IMR-90 (cell line): Measurements from ENCODE around the gene KCNQ1. TPM values are rescaled to one million over a fixed set of nuclear protein-coding genes. Genes with fewer than 3 reads are reported as not detected.

Experiments
- ATAC-seq: fragments of 200-7000 bp; cut with Tn5 transposase; 2 replicates; pipeline ENCODE4 v1.9.1; 2020; ENCODE audit warnings: low read depth, mild to moderate bottlenecking, moderate library complexity
- BruUV-seq: library from RNA; stranded (reverse); fragments of 400-500 nt; replicated peaks from 2 replicates; lab custom pipeline; 2021; lab: Mats Ljungman, UMichigan
- CTCF ChIA-PET: fragments of 300-600 bp; formaldehyde crosslinking; extraction: SDS; loops from one replicate; lab custom pipeline; 2021; ENCODE audit warnings: antibody characterized with exemption; lab: Yijun Ruan, JAX
- POLR2A ChIA-PET: fragments of 300-600 bp; sonication (Branson Sonifier 250); formaldehyde crosslinking; loops from one replicate; lab custom pipeline; 2022; ENCODE audit warnings: antibody characterized with exemption; ENCODE audit not compliant: unreplicated experiment; lab: Charles Lee
- DNase-seq: peaks from one replicate; pipeline ENCODE4 v3.0.0; 2013
- H2AFZ ChIP-seq: replicated peaks from 2 replicates; pipeline ENCODE3; 2013; ENCODE audit warnings: low read length, mild to moderate bottlenecking; ENCODE audit not compliant: poor library complexity
- H2AK5ac ChIP-seq: 2 replicates; pipeline ENCODE4 v1.6.1; 2013; ENCODE audit warnings: low read depth, low read length, inconsistent platforms
- H2AK9ac ChIP-seq: replicated peaks from 2 replicates; pipeline ENCODE3; 2013; ENCODE audit warnings: mild to moderate bottlenecking, low read depth, low read length, moderate library complexity; ENCODE audit not compliant: poor library complexity
- H2BK120ac ChIP-seq: 2 replicates; pipeline ENCODE4 v1.6.1; 2013; ENCODE audit warnings: low read depth, low read length, inconsistent platforms
- H2BK15ac ChIP-seq: 3 replicates; pipeline ENCODE4 v1.6.1; 2013; ENCODE audit warnings: low read depth, low read length, inconsistent platforms
- H2BK20ac ChIP-seq: 2 replicates; pipeline ENCODE4 v1.6.1; 2013; ENCODE audit warnings: low read depth, mild to moderate bottlenecking, inconsistent platforms, low read length, moderate library complexity
- H2BK5ac ChIP-seq: 2 replicates; pipeline ENCODE4 v1.6.1; 2013; ENCODE audit warnings: mild to moderate bottlenecking, low read depth, low read length, inconsistent platforms; ENCODE audit not compliant: poor library complexity, severe bottlenecking
- H3K14ac ChIP-seq: replicated peaks from 2 replicates; pipeline ENCODE4 v1.6.1; 2013; ENCODE audit warnings: low read depth, low read length, inconsistent platforms
- H3K18ac ChIP-seq: 2 replicates; pipeline ENCODE4 v1.6.1; 2013; ENCODE audit warnings: low read depth, low read length, control low read depth
- H3K23ac ChIP-seq: 2 replicates; pipeline ENCODE4 v1.6.1; 2013; ENCODE audit warnings: low read depth, low read length, inconsistent platforms
- H3K27ac ChIP-seq: 2 replicates; pipeline ENCODE4 v1.5.1; 2013; ENCODE audit warnings: mild to moderate bottlenecking, control low read depth, low read length; ENCODE audit not compliant: insufficient read depth
- H3K27me3 ChIP-seq: 2 replicates; pipeline ENCODE4 v1.6.1; 2013; ENCODE audit warnings: low read length; ENCODE audit not compliant: control insufficient read depth, insufficient read depth
- H3K36me3 ChIP-seq: 2 replicates; pipeline ENCODE4 v1.6.1; 2013; ENCODE audit warnings: low read length, mixed read lengths; ENCODE audit not compliant: control insufficient read depth, insufficient read depth
- H3K4ac ChIP-seq: 2 replicates; pipeline ENCODE4 v1.6.1; 2013; ENCODE audit warnings: low read depth, low read length, inconsistent platforms
- H3K4me1 ChIP-seq: 2 replicates; pipeline ENCODE4 v1.6.1; 2013; ENCODE audit warnings: low read length, mixed read lengths; ENCODE audit not compliant: control insufficient read depth, insufficient read depth
- H3K4me2 ChIP-seq: 2 replicates; pipeline ENCODE4 v1.6.1; 2013; ENCODE audit warnings: low read depth, mild to moderate bottlenecking, control low read depth, low read length, moderate library complexity
- H3K4me3 ChIP-seq: 2 replicates; pipeline ENCODE4 v1.5.1; 2013; ENCODE audit warnings: low read depth, mild to moderate bottlenecking, control low read depth, low read length, moderate library complexity; ENCODE audit not compliant: insufficient read depth
- H3K56ac ChIP-seq: 2 replicates; pipeline ENCODE4 v1.6.1; 2013; ENCODE audit warnings: low read length, inconsistent platforms; ENCODE audit not compliant: insufficient read depth; ENCODE audit errors: extremely low read depth
- H3K79me1 ChIP-seq, 2 experiments: 2 replicates each; pipeline ENCODE4 v1.6.1; 2013; ENCODE audit warnings: low read length in 2 of 2, inconsistent platforms in 1 of 2, low read depth in 1 of 2
- H3K9ac ChIP-seq: 2 replicates; pipeline ENCODE4 v1.6.1; 2013; ENCODE audit warnings: low read depth, low read length, control low read depth
- H3K9me1 ChIP-seq: 2 replicates; pipeline ENCODE4 v1.6.1; 2013; ENCODE audit warnings: low read length, inconsistent platforms; ENCODE audit not compliant: insufficient read depth
- H3K9me3 ChIP-seq: 2 replicates; pipeline ENCODE4 v1.6.1; 2013; ENCODE audit warnings: low read length; ENCODE audit not compliant: control insufficient read depth, insufficient read depth
- H4K20me1 ChIP-seq: 2 replicates; pipeline ENCODE4 v1.6.1; 2013; ENCODE audit warnings: low read length, inconsistent platforms; ENCODE audit not compliant: insufficient read depth
- H4K5ac ChIP-seq: 2 replicates; pipeline ENCODE4 v1.6.1; 2013; ENCODE audit warnings: mild to moderate bottlenecking, low read depth, low read length, control low read depth
- H4K8ac ChIP-seq, 2 experiments: 2 replicates each; pipeline ENCODE4 v1.6.1; 2013; ENCODE audit warnings: low read depth in 2 of 2, low read length in 2 of 2, control low read depth in 1 of 2, inconsistent platforms in 1 of 2
- H4K91ac ChIP-seq: 2 replicates; pipeline ENCODE4 v1.6.1; 2013; ENCODE audit warnings: low read depth, low read length, inconsistent platforms; ENCODE audit not compliant: insufficient read depth
- CHD1 ChIP-seq: IDR thresholded peaks from 2 replicates; pipeline ENCODE4 v1.6.1; 2012; ENCODE audit warnings: low read depth, low read length, improper control_type of control experiment
- MAZ ChIP-seq: IDR thresholded peaks from 2 replicates; pipeline ENCODE4 v1.6.1; 2012; ENCODE audit warnings: low read depth, mild to moderate bottlenecking, low read length, improper control_type of control experiment, moderate library complexity, borderline replicate concordance
- MXI1 ChIP-seq: IDR thresholded peaks from 2 replicates; pipeline ENCODE4 v1.6.1; 2012; ENCODE audit warnings: low read depth, mild to moderate bottlenecking, low read length, moderate library complexity, borderline replicate concordance
- RFX5 ChIP-seq: IDR thresholded peaks from 2 replicates; pipeline ENCODE4 v1.8.0; 2012; ENCODE audit warnings: low read depth, mild to moderate bottlenecking, low read length, moderate library complexity
- WGBS, 2 experiments: methylation state at CpG; one replicate each; pipeline versions ENCODE4 v1.1.5 to v1.1.7; 2013; ENCODE audit warnings: missing lambda C conversion rate in 2 of 2; ENCODE audit not compliant: insufficient read length in 1 of 2; ENCODE audit errors: extremely low coverage in 2 of 2; 5-methylcytosine and 5-hydroxymethylcytosine counted together
- dilution Hi-C: fragments of 300-500 bp; cut with HindIII; formaldehyde crosslinking; loops from one replicate; pipeline ENCODE4 v1.14.3; 2018; ENCODE audit warnings: low sequenced_read_pairs; ENCODE audit not compliant: unreplicated experiment
- in situ Hi-C: fragments of 300-500 bp; cut with MboI; formaldehyde crosslinking; loops from 3 replicates; pipeline ENCODE4 v1.14.3; 2019; ENCODE audit warnings: low sequenced_read_pairs, inconsistent platforms, mixed read lengths
- intact Hi-C: fragments of 100-400 bp; cut with micrococcal nuclease; formaldehyde crosslinking; loops from 2 replicates; pipeline ENCODE4 v1.10.0; 2022
- polyA plus RNA-seq, 3 experiments: library from polyadenylated mRNA; depleted of rRNA; stranded (reverse); fragments of >200 nt; gene quantifications; 2 replicates each; pipeline ENCODE4 v1.2.3, GENCODE V29; 2012; ENCODE audit warnings: low replicate concordance in 1 of 3
- total RNA-seq: library from RNA; depleted of rRNA; stranded (reverse); fragments of >200 nt; gene quantifications from 2 replicates; pipeline ENCODE4 v1.2.3, GENCODE V29; 2012

Gene KCNQ1
- total and polyA plus RNA-seq, 2 of the 4 experiments (the other 2 are of a cell fraction) = 0.07 TPM; not detected in 1

DNA sequence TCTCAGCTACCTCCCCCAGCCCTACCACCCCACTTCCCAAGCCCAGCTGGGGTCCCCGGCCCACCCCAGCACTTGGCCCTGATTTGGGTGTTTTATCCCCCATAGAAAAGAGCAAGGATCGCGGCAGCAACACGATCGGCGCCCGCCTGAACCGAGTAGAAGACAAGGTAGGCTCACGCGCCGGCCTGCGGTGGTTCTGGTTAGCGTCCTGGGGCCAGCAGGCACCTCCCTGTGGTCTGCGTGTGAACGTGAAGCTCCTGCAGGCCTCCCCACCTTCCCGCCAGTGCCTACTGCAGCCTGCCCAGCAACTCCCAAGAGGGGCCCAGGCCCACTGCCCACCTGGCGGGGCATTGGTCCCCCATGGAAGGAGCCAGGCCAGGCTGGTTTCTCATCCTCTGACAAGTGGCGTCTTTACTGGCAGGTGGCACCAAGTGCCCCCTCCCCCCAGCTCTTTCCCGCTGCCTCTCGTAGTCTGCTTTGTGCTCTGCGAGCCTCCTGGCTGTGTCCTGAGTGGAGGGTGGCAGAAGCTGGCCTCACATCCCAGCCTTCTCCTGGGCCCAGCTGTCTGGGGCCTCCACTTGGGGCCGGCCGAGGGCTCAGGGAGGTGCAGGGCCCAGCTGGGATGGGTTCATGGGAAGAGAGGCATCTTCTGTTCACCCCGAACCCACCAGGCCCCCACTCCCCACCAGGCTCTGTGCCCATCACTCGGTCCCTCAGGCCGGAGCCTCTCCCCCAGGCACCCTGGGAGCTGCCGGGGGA is 333.2 kb downstream of the KCNQ1 start:
- Histone ChIP-seq H3K27me3 (peaks cover 6% of the 10 kb centered on the region), H4K5ac (no peak overlapping the region), H3K9me1 (no peaks in the 10 kb centered on the region), H3K23ac (no peak overlapping the region), H3K56ac (no peak overlapping the region), H2BK5ac (no peak overlapping the region), H3K4me3 (no peak overlapping the region), H3K4me2 (0 out of 2 replicates have a peak overlapping the region, but pooled peaks have one; percentile 28), H2BK20ac (no peak overlapping the region), H3K9me3 (no peaks in the 10 kb centered on the region), H3K14ac (no peak overlapping the region), H2AK9ac (peak overlapping the region; percentile 67), H2AK5ac (peak overlapping the region; percentile 59; the same call in 1 of the 2 replicates), H4K91ac (no peak overlapping the region), H3K36me3 (no peaks in the 10 kb centered on the region), H4K8ac (no peak overlapping the region), H2BK15ac (no peak overlapping the region; the same call in 2 of the 3 replicates), H3K79me1 (no peaks in the 10 kb centered on the region), H3K27ac (no peak overlapping the region), H2AFZ (peak overlapping the region; percentile 89), H3K4ac (peak overlapping the region; percentile 40; the same call in 1 of the 2 replicates), H3K9ac (no peak overlapping the region), H3K4me1 (peaks cover 22% of the 10 kb centered on the region), H3K18ac (no peak overlapping the region), H2BK120ac (peak overlapping the region; percentile 56), H4K20me1 (no peaks in the 10 kb centered on the region; the same call in 1 of the 2 replicates)
- no peak for TF ChIP-seq MXI1
- no peak for TF ChIP-seq MAZ
- TF ChIP-seq RFX5 = no peak
- TF ChIP-seq CHD1 = no peak
- in situ Hi-C loops = no loop called here
- BruUV-seq = no TSS peak
- 91% methylated on average over 14 of the region's 27 CpGs; no CpG with 5 or more reads in 1 of the 2 experiments for WGBS, 2 experiments
- dilution Hi-C loops = no loop called here
- intact Hi-C loops = no loop called here
- ChIA-PET POLR2A (no interaction called here), CTCF (no interaction called here)
- DNase-seq (no peak), ATAC-seq (no peak)
